ENCODE measurements around the gene TM9SF1. TPM values are rescaled to one million over a fixed set of nuclear protein-coding genes. Genes with fewer than 3 reads are reported as not detected.

The TM9SF1 gene
- total and polyA plus RNA-seq, 2 of the 13 experiments (the other 11 are each of a cell fraction or from before 2014, with no cell fraction given) = 83.2 to 110 TPM

- peaks cover 39 to 56% of the 10 kb centered on the region in 2 experiments for H3K36me3 ChIP-seq (replicated peaks in 1 of 2; ENCODE audit: control insufficient read depth in 1 of 2, insufficient read depth in 2 of 2, low read length in 2 of 2)
- POLR2A ChIA-PET = interaction anchor here (1.5 to 2.7 kb wide), 4 partner anchors 8 to 19 kb away, joined by 3 to 13 read pairs (median 6); partner anchors contain the start of genes IPO4, MDP1 and TM9SF1
- H3K4me2 ChIP-seq (ENCODE audit: low read depth, low read length) = no peak overlapping the region
- in situ Hi-C loops (cut with HindIII; ENCODE audit: extremely low pct_ligation_motif_present, low pct_unique_long_range_greater_than_20kb) (no loop called here), intact Hi-C loops (cut with micrococcal nuclease; ENCODE audit: unreplicated experiment) (no loop called here)
- no peaks in the 10 kb centered on the region for H4K20me1 ChIP-seq (ENCODE audit: insufficient read depth, low read length)
- peaks cover 14% of the 10 kb centered on the region for H3K4me1 ChIP-seq (ENCODE audit: insufficient read depth, low read length)
- peaks cover 2% of the 10 kb centered on the region for H3K79me2 ChIP-seq (ENCODE audit: insufficient read depth, low read length)
- BruUV-seq (replicated peaks) = no TSS peak
- H3K4me3 ChIP-seq (replicated peaks in 1 of 3; ENCODE audit: insufficient read depth in 1 of 3, low read depth in 2 of 3, low read length in 3 of 3) = no peak overlapping the region
- H3K9ac ChIP-seq (ENCODE audit: insufficient read depth, low read depth, low read length) = no peak overlapping the region
- H3K27me3 ChIP-seq (ENCODE audit: control insufficient read depth in 1 of 2, insufficient read depth in 2 of 2, low read length in 2 of 2) = no peaks in the 10 kb centered on the region
- DNase-seq (ENCODE audit: low spot score) = no peak
- H2AFZ ChIP-seq (ENCODE audit: low read length) = no peak overlapping the region
- CTCF ChIA-PET (ENCODE audit: low intra/inter-chr PET ratio, low total read pairs) = no interaction called here
- no peak overlapping the region for H3K27ac ChIP-seq (ENCODE audit: extremely low read length, insufficient read depth, low read length)
- FAIRE-seq = no peak
- no peak for ATAC-seq
- H3K9me3 ChIP-seq (ENCODE audit: low read length) = no peaks in the 10 kb centered on the region
- 100% methylated on average over 2 of the region's 2 CpGs for WGBS (ENCODE audit: low lambda C conversion rate)
- 0 out of 2 replicates have a peak, but pooled peaks have one; percentile 16 for TF ChIP-seq ATF3 (CRISPR knock-in tag; IDR thresholded peaks at IDR 0.05)
- TF ChIP-seq ZNF891 (CRISPR knock-in tag; IDR thresholded peaks at IDR 0.05) = no peak
- TF ChIP-seq ZNF367 (CRISPR knock-in tag; IDR thresholded peaks at IDR 0.05; ENCODE audit: borderline replicate concordance) = no peak
- TF ChIP-seq MBNL3 (CRISPR knock-in tag; conservative IDR thresholded peaks at IDR 0.05) = no peak
- TF ChIP-seq GABPB1 (CRISPR knock-in tag; IDR thresholded peaks at IDR 0.05) = no peak
- no peak for TF ChIP-seq ZNF530 (CRISPR knock-in tag; IDR thresholded peaks at IDR 0.05; ENCODE audit: low read depth)
- TF ChIP-seq ZNF30 (CRISPR knock-in tag; IDR thresholded peaks at IDR 0.05) = no peak
- 0 out of 2 replicates have a peak, but pooled peaks have one; percentile 9 for TF ChIP-seq ZNF281 (CRISPR knock-in tag; IDR thresholded peaks at IDR 0.05; ENCODE audit: borderline replicate concordance)
- TF ChIP-seq, protein P1, sequence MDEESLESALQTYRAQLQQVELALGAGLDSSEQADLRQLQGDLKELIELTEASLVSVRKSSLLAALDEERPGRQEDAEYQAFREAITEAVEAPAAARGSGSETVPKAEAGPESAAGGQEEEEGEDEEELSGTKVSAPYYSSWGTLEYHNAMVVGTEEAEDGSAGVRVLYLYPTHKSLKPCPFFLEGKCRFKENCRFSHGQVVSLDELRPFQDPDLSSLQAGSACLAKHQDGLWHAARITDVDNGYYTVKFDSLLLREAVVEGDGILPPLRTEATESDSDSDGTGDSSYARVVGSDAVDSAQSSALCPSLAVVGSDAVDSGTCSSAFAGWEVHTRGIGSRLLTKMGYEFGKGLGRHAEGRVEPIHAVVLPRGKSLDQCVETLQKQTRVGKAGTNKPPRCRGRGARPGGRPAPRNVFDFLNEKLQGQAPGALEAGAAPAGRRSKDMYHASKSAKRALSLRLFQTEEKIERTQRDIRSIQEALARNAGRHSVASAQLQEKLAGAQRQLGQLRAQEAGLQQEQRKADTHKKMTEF (CRISPR knock-in tag; IDR thresholded peaks at IDR 0.05) = no peak
- TF ChIP-seq ZNF841 (CRISPR knock-in tag; IDR thresholded peaks at IDR 0.05; ENCODE audit: borderline replicate concordance) = no peak
- no peak for TF ChIP-seq XBP1 (CRISPR knock-in tag; IDR thresholded peaks at IDR 0.05)
- no peak for TF ChIP-seq DMAP1 (CRISPR knock-in tag; IDR thresholded peaks at IDR 0.05)
- no peak for TF ChIP-seq ZSCAN5A (CRISPR knock-in tag; IDR thresholded peaks at IDR 0.05; ENCODE audit: borderline replicate concordance)
- TF ChIP-seq ZNF576 (CRISPR knock-in tag; IDR thresholded peaks at IDR 0.05) = no peak
- TF ChIP-seq JUNB (CRISPR knock-in tag; IDR thresholded peaks at IDR 0.05; ENCODE audit: borderline replicate concordance) = no peak
- TF ChIP-seq ZNF224 (CRISPR knock-in tag; IDR thresholded peaks at IDR 0.05) = no peak
- TF ChIP-seq FOXM1 (CRISPR knock-in tag; IDR thresholded peaks at IDR 0.05) = no peak
- no peak for TF ChIP-seq SPEN (CRISPR knock-in tag; IDR thresholded peaks at IDR 0.05; ENCODE audit: low read depth)
- no peak for TF ChIP-seq ZNF20 (CRISPR knock-in tag; IDR thresholded peaks at IDR 0.05)
These were observed 12.4 kb upstream of the TM9SF1 start for GRCh38 chr14:24207625-24208024.
